GM19099 (cell line): ENCODE data around the gene ZNF32.

Source experiments
- POLR2A ChIP-seq: IDR thresholded peaks from 3 replicates; pipeline ENCODE4 v1.6.1; 2011; ENCODE audit warnings: low read depth; ENCODE audit not compliant: insufficient read length; ENCODE audit errors: extremely low read depth

ZNF32 gene

GRCh38 chr10:43683451-43684291 lies 35.0 kb upstream of the ZNF32 start:
- no peak for TF ChIP-seq POLR2A

- TF ChIP-seq POLR2A: no peak
Observed at GRCh38 chr10:43682956-43683355, 34.3 kb upstream of the ZNF32 start.

GRCh38 chr10:43681721-43682120 lies 33.0 kb upstream of the ZNF32 start:
- no peak for TF ChIP-seq POLR2A

GRCh38 chr10:43681220-43681619 lies 32.5 kb upstream of the ZNF32 start:
- TF ChIP-seq POLR2A: no peak

GRCh38 chr10:43680035-43680434 lies 31.4 kb upstream of the ZNF32 start:
- no peak for TF ChIP-seq POLR2A

GRCh38 chr10:43679509-43679908 lies 30.8 kb upstream of the ZNF32 start:
- no peak for TF ChIP-seq POLR2A

- no peak for TF ChIP-seq POLR2A
Observed at GRCh38 chr10:43678654-43679053, 30.0 kb upstream of the ZNF32 start.

GRCh38 chr10:43676901-43677300 lies 28.2 kb upstream of the ZNF32 start:
- no peak for TF ChIP-seq POLR2A

- TF ChIP-seq POLR2A: no peak
Observed at GRCh38 chr10:43676331-43676730, 27.6 kb upstream of the ZNF32 start.

- TF ChIP-seq POLR2A: no peak
Observed at GRCh38 chr10:43674553-43675210, 26.0 kb upstream of the ZNF32 start.

GRCh38 chr10:43673471-43673870 lies 24.8 kb upstream of the ZNF32 start:
- no peak for TF ChIP-seq POLR2A

- no peak for TF ChIP-seq POLR2A
Observed at GRCh38 chr10:43671659-43672531, 23.2 kb upstream of the ZNF32 start.

- no peak for TF ChIP-seq POLR2A
Observed at GRCh38 chr10:43669386-43669785, 20.7 kb upstream of the ZNF32 start.

- no peak for TF ChIP-seq POLR2A
Observed at GRCh38 chr10:43667761-43668386, 19.2 kb upstream of the ZNF32 start.

- TF ChIP-seq POLR2A: no peak
Observed at GRCh38 chr10:43667317-43667731, 18.6 kb upstream of the ZNF32 start.
